NCI-H524 treated with DMSO at 0.1 percent for 48 hours (cell line): ENCODE results near the gene SIN3A.
"Not testable (repeated sequence)": the region's sequence is repeated elsewhere in the genome, so short reads cannot be mapped to it uniquely, and the experiment has no call there.

Source experiments
- DNase-seq: peaks from one replicate; lab custom pipeline; 2025; lab: John Stamatoyannopoulos, UW

Gene SIN3A

DNA sequence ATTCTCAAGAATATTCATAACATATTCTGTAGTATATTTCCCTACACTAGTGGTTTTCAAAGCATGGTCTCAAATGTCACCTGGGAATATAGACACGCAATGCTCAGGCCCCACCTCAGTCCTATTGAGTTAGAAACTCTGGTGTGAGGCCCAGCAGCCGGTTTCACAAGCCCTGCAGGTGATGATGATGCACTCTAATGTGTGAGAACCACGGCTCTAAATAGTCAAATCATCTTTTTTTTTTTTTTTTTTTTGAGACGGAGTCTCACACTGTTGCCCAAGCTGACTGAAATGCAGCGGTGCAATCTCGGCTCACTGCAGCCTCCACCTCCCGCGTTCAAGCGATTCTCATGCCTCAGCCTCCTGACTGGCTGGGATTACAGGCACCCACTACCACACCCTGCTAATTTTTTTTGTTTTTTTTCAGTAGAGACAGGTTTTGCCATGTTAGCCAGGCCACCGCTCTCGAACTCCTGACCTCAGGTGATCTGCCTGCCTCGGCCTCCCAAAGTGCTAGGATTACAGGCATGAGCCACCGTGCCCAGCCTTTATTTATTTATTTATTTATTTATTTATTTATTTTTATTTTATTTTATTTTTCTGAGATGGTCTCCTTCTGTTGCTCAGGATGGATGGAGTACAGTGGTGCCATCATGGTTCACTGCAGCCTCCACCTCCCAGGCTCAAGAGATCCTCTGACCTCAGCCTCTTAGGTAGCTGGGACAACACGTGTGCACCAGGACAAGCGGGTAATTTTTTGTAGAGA is 117.7 kb downstream of the SIN3A start:
- DNase-seq, result not testable (repeated sequence)

DNA sequence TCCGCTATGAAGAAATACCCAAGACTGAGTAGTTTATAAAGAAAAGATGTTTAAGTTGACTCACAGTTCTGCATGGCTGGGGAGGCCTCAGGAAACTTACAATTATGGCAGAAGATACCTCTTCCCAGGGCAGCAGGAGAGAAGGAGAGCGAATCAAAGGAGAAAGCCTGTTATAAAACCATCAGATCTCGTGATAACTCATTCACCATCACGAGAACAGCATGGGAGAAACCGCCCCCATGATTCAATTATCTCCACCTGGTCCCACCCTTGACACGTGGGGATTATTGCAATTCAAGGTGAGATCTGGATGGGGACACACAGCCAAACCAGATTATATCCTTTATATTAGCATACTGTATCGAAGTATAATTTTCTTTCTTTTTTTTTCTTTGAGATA is 119.4 kb downstream of the SIN3A start:
- DNase-seq, result not testable (repeated sequence)

DNA sequence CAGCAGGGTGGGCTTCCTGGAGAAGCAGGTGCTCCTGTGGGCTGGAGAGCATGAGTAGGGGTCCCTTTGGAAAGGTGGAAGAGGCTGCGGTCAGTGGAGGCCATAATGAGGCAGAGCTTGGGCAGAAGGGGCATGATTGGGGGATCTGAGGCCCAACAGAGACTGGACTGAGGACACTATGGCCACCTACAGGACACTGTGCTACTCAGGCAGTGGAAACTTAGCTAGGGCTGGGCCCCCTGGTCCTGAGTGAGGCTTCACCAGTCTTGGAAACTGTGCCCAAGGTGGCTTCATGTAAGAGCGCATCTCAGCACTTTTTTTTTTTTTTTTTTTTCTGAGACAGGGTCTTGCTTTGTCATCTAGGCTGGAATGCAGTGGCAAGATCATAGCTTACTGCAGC is 121.9 kb downstream of the SIN3A start:
- no peak for DNase-seq

- no peak for DNase-seq
These were observed 122.8 kb downstream of the SIN3A start for GRCh38 chr15:75328493-75329314.

DNA sequence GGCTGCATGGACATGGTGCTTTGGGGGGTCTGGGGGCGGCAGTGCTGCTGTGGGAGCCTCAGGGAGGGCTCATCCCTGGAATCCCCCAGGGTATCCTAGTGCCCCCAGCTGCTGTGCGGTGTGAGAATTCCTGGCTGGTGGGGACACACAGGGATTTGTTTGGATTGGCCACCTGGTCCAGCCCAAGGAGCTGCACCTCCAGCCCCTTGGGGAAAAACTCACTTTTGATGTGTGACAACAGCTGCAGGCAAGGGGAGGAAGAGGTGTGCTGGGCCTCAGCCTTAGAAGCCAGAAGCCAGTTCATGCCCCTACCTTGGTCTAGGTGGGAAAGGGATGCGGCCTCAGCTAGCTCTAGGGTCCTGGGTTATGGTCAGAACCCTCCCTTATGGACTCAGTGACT is 124.0 kb downstream of the SIN3A start:
- DNase-seq, result no peak

DNA sequence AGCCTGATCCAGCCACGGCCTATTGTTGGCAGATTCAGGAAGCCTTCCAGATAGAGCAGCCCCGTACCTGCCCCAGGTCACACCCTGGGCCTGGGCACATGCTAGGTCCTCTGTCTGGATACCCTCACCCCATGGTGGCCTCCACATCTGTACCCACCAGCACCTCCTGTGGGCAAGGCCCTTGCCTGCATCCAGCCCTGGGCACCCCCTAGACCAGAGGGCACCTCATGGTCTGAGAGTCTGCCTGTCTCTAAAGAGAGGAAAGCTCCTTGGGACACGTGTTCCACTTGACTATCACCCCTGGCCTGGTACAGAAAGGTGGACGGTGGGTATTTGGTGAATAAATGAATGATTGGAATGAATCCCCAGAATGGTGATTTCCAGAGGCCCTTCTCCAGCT is 124.5 kb downstream of the SIN3A start:
- no peak for DNase-seq

DNA sequence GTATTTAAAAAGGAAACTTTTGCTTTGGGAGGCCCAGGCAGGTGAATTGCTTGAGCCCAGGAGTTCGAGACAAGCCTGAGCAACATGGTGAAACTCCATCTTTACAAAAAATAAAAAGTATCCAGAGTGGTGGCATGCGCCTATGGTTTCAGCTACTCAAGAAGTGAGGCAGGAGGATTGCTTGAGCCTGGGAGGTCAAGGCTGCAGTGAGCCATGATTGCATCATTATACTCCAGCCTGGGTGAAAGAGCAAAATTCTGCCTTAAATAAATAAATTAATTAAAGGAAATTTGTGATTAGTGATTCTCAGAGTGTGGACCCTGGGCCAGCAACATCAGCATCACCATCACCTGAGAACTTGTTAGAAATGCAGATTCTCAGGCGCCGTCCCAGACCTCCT is 125.6 kb downstream of the SIN3A start:
- DNase-seq, result no peak

DNA sequence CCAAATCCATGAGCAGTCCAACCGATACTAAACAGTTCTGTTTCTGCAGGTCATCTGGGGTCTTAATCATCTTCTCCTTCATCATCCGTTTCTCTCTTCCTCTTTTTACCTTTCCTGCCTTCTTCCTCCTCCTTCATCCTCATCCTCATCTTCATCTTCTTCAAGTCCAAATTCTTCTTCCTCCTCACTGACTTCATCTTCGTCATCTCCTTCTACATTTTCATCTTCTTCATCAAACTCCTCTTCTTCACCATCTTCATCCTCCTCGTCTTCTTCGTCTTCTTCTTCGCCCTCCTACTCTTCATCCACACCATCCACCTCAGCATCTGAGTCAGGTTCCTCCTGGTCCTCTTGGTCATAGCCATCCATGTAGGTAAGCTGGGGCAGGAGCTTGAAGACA is 129.8 kb downstream of the SIN3A start:
- no peak for DNase-seq
